MCF 10A (cell line): ENCODE measurements around the gene MOSPD3. TPM values are rescaled to one million over a fixed set of nuclear protein-coding genes. Genes with fewer than 3 reads are reported as not detected.

Experiments used
- BruUV-seq: library from RNA; stranded (reverse); fragments of 400-500 nt; replicated peaks from 2 replicates; lab custom pipeline; 2021; lab: Mats Ljungman, UMichigan
- CTCF ChIA-PET: fragments of 300-600 bp; sonication (Branson Sonifier 250); formaldehyde crosslinking; extraction: SDS; loops from one replicate; lab custom pipeline; 2021; ENCODE audit warnings: antibody characterized with exemption, inconsistent platforms; lab: Yijun Ruan, JAX
- POLR2A ChIA-PET: fragments of 300-600, 350-650 bp; sonication (Branson Sonifier 250); formaldehyde crosslinking; extraction: SDS; loops from one replicate; lab custom pipeline; 2020; ENCODE audit warnings: antibody characterized with exemption, inconsistent platforms; lab: Yijun Ruan, JAX
- DNase-seq: peaks from one replicate; pipeline ENCODE4 v3.0.0-alpha.2; 2018; ENCODE audit not compliant: unreplicated experiment
- H3K27ac Mint-ChIP-seq: one replicate; pipeline ENCODE4 v1.8.0; 2022; ENCODE audit warnings: mild to moderate bottlenecking, low read depth, mixed read lengths; ENCODE audit not compliant: unreplicated experiment
- H3K27me3 Mint-ChIP-seq: one replicate; pipeline ENCODE4 v1.8.0; 2022; ENCODE audit warnings: mixed read lengths; ENCODE audit not compliant: insufficient read depth, unreplicated experiment
- H3K36me3 Mint-ChIP-seq: one replicate; pipeline ENCODE4 v1.8.0; 2022; ENCODE audit warnings: mild to moderate bottlenecking, moderate library complexity, mixed read lengths; ENCODE audit not compliant: insufficient read depth, unreplicated experiment
- H3K4me1 Mint-ChIP-seq: one replicate; pipeline ENCODE4 v1.8.0; 2022; ENCODE audit warnings: mixed read lengths; ENCODE audit not compliant: insufficient read depth, unreplicated experiment
- H3K4me3 Mint-ChIP-seq: one replicate; pipeline ENCODE4 v1.8.0; 2022; ENCODE audit warnings: mild to moderate bottlenecking, moderate library complexity, mixed read lengths; ENCODE audit not compliant: unreplicated experiment
- H3K9me3 Mint-ChIP-seq: one replicate; pipeline ENCODE4 v1.8.0; 2022; ENCODE audit warnings: mixed read lengths; ENCODE audit not compliant: unreplicated experiment
- CTCF ChIP-seq: fragments of 200-600 bp; IDR thresholded peaks from one replicate; pipeline ENCODE4 v1.8.0; 2022; ENCODE audit warnings: antibody characterized with exemption, mild to moderate bottlenecking; ENCODE audit not compliant: unreplicated experiment
- intact Hi-C: fragments of 100-400 bp; cut with micrococcal nuclease; formaldehyde crosslinking; loops from 2 replicates; pipeline ENCODE4 v1.14.1; 2022
- total RNA-seq: library from RNA; stranded (reverse); gene quantifications from 2 replicates; pipeline ENCODE4 v1.2.3, GENCODE V29; 2022

Gene MOSPD3
- total RNA-seq, 1 experiment from 2014 or later: 7.4 TPM

GRCh38 chr7:100588438-100588837, 23.9 kb upstream of the MOSPD3 start:
- DNase-seq: no peak
- intact Hi-C loops: loop anchor here (1.0 kb wide), 1 partner anchor 24 kb away; no protein-coding TSS in a partner anchor
- H3K4me1 Mint-ChIP-seq: peaks cover 13% of the 10 kb centered on the region
- H3K36me3 Mint-ChIP-seq: peaks cover 6% of the 10 kb centered on the region
- BruUV-seq: no TSS peak
- peak overlapping the region; percentile 12 for H3K4me3 Mint-ChIP-seq
- TF ChIP-seq CTCF: peak; percentile 31
- ChIA-PET POLR2A (interaction anchor here (1.3 kb wide), 1 partner anchor 42 kb away, joined by 4 read pairs; no protein-coding TSS in a partner anchor), CTCF (interaction anchor here (0.7 to 1.3 kb wide), 8 partner anchors 16 to 201 kb away, joined by 3 to 5 read pairs (median 3); partner anchors contain the start of gene MOSPD3)
- H3K27me3 Mint-ChIP-seq: no peaks in the 10 kb centered on the region
- no peak overlapping the region for H3K27ac Mint-ChIP-seq
- H3K9me3 Mint-ChIP-seq: no peaks in the 10 kb centered on the region

GRCh38 chr7:100589341-100589947, 22.9 kb upstream of the MOSPD3 start:
- no TSS peak for BruUV-seq
- Mint-ChIP-seq H3K36me3 (peaks cover 6% of the 10 kb centered on the region), H3K27me3 (no peaks in the 10 kb centered on the region), H3K4me1 (peaks cover 6% of the 10 kb centered on the region), H3K27ac (no peak overlapping the region), H3K9me3 (no peaks in the 10 kb centered on the region), H3K4me3 (no peak overlapping the region)
- ChIA-PET POLR2A (interaction anchor here (1.3 kb wide), 1 partner anchor 43 kb away, joined by 4 read pairs; no protein-coding TSS in a partner anchor), CTCF (interaction anchor here (0.6 to 1.3 kb wide), 6 partner anchors 15 to 200 kb away, joined by 3 to 5 read pairs (median 3); partner anchors contain the start of gene MOSPD3)
- DNase-seq: no peak
- TF ChIP-seq CTCF: no peak
- intact Hi-C loops: no loop called here

- ChIA-PET POLR2A (no interaction called here), CTCF (interaction anchor here (0.6 kb wide), 1 partner anchor 43 kb away, joined by 4 read pairs; no protein-coding TSS in a partner anchor)
- no peaks in the 10 kb centered on the region for H3K27me3 Mint-ChIP-seq
- H3K4me1 Mint-ChIP-seq: peaks cover 2% of the 10 kb centered on the region
- peaks cover 3% of the 10 kb centered on the region for H3K36me3 Mint-ChIP-seq
- DNase-seq: no peak
- no peak overlapping the region for H3K4me3 Mint-ChIP-seq
- H3K27ac Mint-ChIP-seq: no peak overlapping the region
- no peak for TF ChIP-seq CTCF
- intact Hi-C loops: no loop called here
- no peaks in the 10 kb centered on the region for H3K9me3 Mint-ChIP-seq
- no TSS peak for BruUV-seq
Observed at GRCh38 chr7:100590077-100590737, 22.1 kb upstream of the MOSPD3 start.

DNA sequence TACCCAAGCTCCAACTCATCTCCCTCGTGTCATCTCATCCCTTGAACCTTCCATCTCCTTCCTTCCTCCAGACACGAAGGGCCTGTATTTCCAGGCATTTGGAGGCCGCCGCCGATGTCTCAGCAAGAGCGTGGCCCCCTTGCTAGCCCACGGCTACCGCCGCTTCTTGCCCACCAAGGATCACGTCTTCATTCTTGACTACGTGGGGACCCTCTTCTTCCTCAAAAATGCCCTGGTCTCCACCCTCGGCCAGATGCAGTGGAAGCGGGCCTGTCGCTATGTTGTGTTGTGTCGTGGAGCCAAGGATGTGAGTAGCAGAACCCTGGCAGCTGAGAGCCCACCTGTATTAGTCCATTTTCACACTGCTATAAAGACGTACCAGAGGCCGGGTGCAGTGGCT, 20.7 kb upstream of the MOSPD3 start:
- DNase-seq: no peak
- BruUV-seq: no TSS peak
- Mint-ChIP-seq H3K9me3 (no peaks in the 10 kb centered on the region), H3K4me3 (no peak overlapping the region), H3K36me3 (no peaks in the 10 kb centered on the region), H3K27me3 (no peaks in the 10 kb centered on the region), H3K4me1 (no peaks in the 10 kb centered on the region), H3K27ac (no peak overlapping the region)
- CTCF ChIA-PET: interaction anchor here (0.5 to 1.0 kb wide), 3 partner anchors 17 to 1041 kb away, joined by 3 read pairs; no protein-coding TSS in a partner anchor
- TF ChIP-seq CTCF: no peak
- POLR2A ChIA-PET: no interaction called here
- intact Hi-C loops: no loop called here
